ENCODE measurements around the gene GPAT3. TPM values are rescaled to one million over a fixed set of nuclear protein-coding genes. Genes with fewer than 3 reads are reported as not detected.

Gene GPAT3
- total RNA-seq, 3 donors from 2014 or later (not counting 1 experiment from before 2014, with no cell fraction given): 0.54 to 11.3 (median 1.2) TPM

DNA sequence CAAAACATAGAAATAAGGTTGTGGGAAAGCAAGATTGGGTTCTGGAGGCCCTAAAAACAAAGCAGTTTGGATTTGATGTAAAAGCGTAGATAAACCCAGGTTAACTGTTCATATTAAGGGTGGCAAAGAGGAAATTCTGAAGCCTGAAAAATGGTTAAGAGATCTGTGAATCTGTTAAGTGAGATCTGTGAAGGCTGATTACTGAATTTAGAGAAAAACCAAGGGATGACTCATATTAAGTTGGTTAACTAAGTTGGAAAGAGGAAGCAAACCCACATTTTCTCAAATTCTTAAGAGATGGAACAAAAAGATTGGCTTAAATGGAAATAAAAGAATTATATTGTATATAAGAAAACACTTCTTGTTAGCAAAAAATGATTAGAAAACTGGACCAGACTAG is 22.8 kb downstream of the GPAT3 start:
- Histone ChIP-seq H3K9me3 (ENCODE audit: control insufficient read depth, insufficient read depth, low read length) (no peaks in the 10 kb centered on the region), H3K27me3 (ENCODE audit: control insufficient read depth, insufficient read depth, low read length) (no peaks in the 10 kb centered on the region), H3K4me3 (ENCODE audit: low read length) (no peak overlapping the region), H3K27ac (ENCODE audit: low read length) (no peak overlapping the region), H3K36me3 (ENCODE audit: control insufficient read depth, insufficient read depth, low read length) (no peaks in the 10 kb centered on the region), H3K4me1 (ENCODE audit: control insufficient read depth, insufficient read depth, low read length) (no peaks in the 10 kb centered on the region)
- H3K4me3 Mint-ChIP-seq: no peak overlapping the region
- H3K27ac Mint-ChIP-seq: no peak overlapping the region
- intact Hi-C loops (cut with micrococcal nuclease): no loop called here
- DNase-seq (no peak), ATAC-seq (peak in 1 of 3 donors; percentile 60)
- TF ChIP-seq, protein P1, sequence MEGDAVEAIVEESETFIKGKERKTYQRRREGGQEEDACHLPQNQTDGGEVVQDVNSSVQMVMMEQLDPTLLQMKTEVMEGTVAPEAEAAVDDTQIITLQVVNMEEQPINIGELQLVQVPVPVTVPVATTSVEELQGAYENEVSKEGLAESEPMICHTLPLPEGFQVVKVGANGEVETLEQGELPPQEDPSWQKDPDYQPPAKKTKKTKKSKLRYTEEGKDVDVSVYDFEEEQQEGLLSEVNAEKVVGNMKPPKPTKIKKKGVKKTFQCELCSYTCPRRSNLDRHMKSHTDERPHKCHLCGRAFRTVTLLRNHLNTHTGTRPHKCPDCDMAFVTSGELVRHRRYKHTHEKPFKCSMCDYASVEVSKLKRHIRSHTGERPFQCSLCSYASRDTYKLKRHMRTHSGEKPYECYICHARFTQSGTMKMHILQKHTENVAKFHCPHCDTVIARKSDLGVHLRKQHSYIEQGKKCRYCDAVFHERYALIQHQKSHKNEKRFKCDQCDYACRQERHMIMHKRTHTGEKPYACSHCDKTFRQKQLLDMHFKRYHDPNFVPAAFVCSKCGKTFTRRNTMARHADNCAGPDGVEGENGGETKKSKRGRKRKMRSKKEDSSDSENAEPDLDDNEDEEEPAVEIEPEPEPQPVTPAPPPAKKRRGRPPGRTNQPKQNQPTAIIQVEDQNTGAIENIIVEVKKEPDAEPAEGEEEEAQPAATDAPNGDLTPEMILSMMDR (IDR thresholded peaks at IDR 0.05): no peak
- H3K4me1 Mint-ChIP-seq: peaks cover 0 to 6% of the 10 kb centered on the region in 2 donors
- no peaks in the 10 kb centered on the region for H3K9me3 Mint-ChIP-seq
- 0% methylated on average over 1 of the region's 1 CpG for WGBS (ENCODE audit: insufficient coverage)
- peaks cover 0 to 4% of the 10 kb centered on the region in 2 donors for H3K27me3 Mint-ChIP-seq (ENCODE audit: low read depth in 2 of 2)
- no peaks in the 10 kb centered on the region for H3K36me3 Mint-ChIP-seq

DNA sequence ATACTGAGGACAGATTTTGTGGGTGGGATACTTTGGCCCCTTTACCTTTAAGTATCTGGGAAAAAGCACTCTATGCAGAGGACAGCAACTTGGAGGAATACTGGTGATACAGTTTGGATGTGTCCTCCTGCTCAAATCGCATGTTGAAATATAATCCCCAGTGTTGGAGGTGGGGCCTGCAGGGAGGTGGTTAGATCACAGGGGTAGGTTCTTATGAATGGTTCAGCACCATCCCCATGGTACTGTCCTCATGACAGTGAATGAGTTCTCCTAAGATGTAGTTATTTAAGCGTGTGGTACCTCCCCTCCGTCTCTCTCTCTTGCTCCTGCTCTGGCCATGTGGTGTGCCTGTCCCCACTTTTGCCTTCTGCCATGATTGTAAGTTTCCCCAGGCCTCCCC is 24.6 kb downstream of the GPAT3 start:
- no peaks in the 10 kb centered on the region for H3K9me3 Mint-ChIP-seq
- Histone ChIP-seq H3K9me3 (ENCODE audit: control insufficient read depth, insufficient read depth, low read length) (no peaks in the 10 kb centered on the region), H3K36me3 (ENCODE audit: control insufficient read depth, insufficient read depth, low read length) (no peaks in the 10 kb centered on the region), H3K4me3 (ENCODE audit: low read length) (no peak overlapping the region), H3K4me1 (ENCODE audit: control insufficient read depth, insufficient read depth, low read length) (no peaks in the 10 kb centered on the region), H3K27ac (ENCODE audit: low read length) (no peak overlapping the region), H3K27me3 (ENCODE audit: control insufficient read depth, insufficient read depth, low read length) (no peaks in the 10 kb centered on the region)
- peaks cover 0 to 4% of the 10 kb centered on the region in 2 donors for H3K27me3 Mint-ChIP-seq (ENCODE audit: low read depth in 2 of 2)
- WGBS (ENCODE audit: insufficient coverage): 95% methylated on average over 3 of the region's 3 CpGs
- H3K4me3 Mint-ChIP-seq: no peak overlapping the region
- peaks cover 0 to 6% of the 10 kb centered on the region in 2 donors for H3K4me1 Mint-ChIP-seq
- no peaks in the 10 kb centered on the region for H3K36me3 Mint-ChIP-seq
- TF ChIP-seq, protein P1 (IDR thresholded peaks at IDR 0.05): no peak
- ATAC-seq: no peak
- intact Hi-C loops (cut with micrococcal nuclease): no loop called here
- H3K27ac Mint-ChIP-seq: no peak overlapping the region
- no peak for DNase-seq

DNA sequence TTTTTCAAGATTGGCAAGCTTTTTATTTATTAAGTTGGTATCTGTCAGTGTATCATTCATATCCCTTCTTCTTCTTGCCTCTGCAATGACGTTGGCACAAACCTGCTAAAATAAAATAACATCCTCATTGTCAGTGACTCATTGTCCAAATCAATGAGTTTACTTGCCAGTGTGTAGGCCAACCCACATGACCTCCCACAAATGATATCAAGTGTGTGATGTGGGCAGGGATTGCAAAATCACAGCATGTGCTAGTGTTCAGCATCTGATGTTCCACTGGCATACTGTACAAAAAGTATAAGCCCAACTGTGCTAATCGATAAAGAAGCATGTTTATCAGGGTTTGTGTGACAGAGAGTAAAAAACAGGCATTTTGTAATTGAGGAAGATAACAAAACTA is 25.5 kb downstream of the GPAT3 start:
- Histone ChIP-seq H3K4me1 (ENCODE audit: control insufficient read depth, insufficient read depth, low read length) (no peaks in the 10 kb centered on the region), H3K9me3 (ENCODE audit: control insufficient read depth, insufficient read depth, low read length) (no peaks in the 10 kb centered on the region), H3K27ac (ENCODE audit: low read length) (no peak overlapping the region), H3K36me3 (ENCODE audit: control insufficient read depth, insufficient read depth, low read length) (no peaks in the 10 kb centered on the region), H3K4me3 (ENCODE audit: low read length) (no peak overlapping the region), H3K27me3 (ENCODE audit: control insufficient read depth, insufficient read depth, low read length) (no peaks in the 10 kb centered on the region)
- peaks cover 0 to 4% of the 10 kb centered on the region in 2 donors for H3K27me3 Mint-ChIP-seq (ENCODE audit: low read depth in 2 of 2)
- TF ChIP-seq, protein P1 (IDR thresholded peaks at IDR 0.05): no peak
- no peaks in the 10 kb centered on the region for H3K36me3 Mint-ChIP-seq
- H3K4me1 Mint-ChIP-seq: peaks cover 0 to 6% of the 10 kb centered on the region in 2 donors
- DNase-seq (peak in 1 of 2 donors; percentile 12), ATAC-seq (peak in 2 of 3 donors; percentile 29 to 71)
- no peaks in the 10 kb centered on the region for H3K9me3 Mint-ChIP-seq
- no peak overlapping the region for H3K27ac Mint-ChIP-seq
- H3K4me3 Mint-ChIP-seq: no peak overlapping the region
- WGBS (ENCODE audit: insufficient coverage): 80% methylated on average over 2 of the region's 2 CpGs
- intact Hi-C loops (cut with micrococcal nuclease): no loop called here

GRCh38 chr4:83563998-83564397 is 28.1 kb downstream of the GPAT3 start:
- no peaks in the 10 kb centered on the region for H3K4me1 Mint-ChIP-seq
- TF ChIP-seq, protein P1 (IDR thresholded peaks at IDR 0.05): no peak
- ATAC-seq: no peak
- Histone ChIP-seq H3K27me3 (ENCODE audit: control insufficient read depth, insufficient read depth, low read length) (no peaks in the 10 kb centered on the region), H3K4me3 (ENCODE audit: low read length) (no peak overlapping the region), H3K9me3 (ENCODE audit: control insufficient read depth, insufficient read depth, low read length) (no peaks in the 10 kb centered on the region), H3K36me3 (ENCODE audit: control insufficient read depth, insufficient read depth, low read length) (no peaks in the 10 kb centered on the region), H3K4me1 (ENCODE audit: control insufficient read depth, insufficient read depth, low read length) (peaks cover 3% of the 10 kb centered on the region), H3K27ac (ENCODE audit: low read length) (no peak overlapping the region)
- no peaks in the 10 kb centered on the region for H3K36me3 Mint-ChIP-seq
- DNase-seq: no peak
- WGBS (ENCODE audit: insufficient coverage): 40% methylated on average over 1 of the region's 1 CpG
- H3K9me3 Mint-ChIP-seq: no peaks in the 10 kb centered on the region
- H3K27ac Mint-ChIP-seq: no peak overlapping the region
- intact Hi-C loops (cut with micrococcal nuclease): no loop called here
- H3K4me3 Mint-ChIP-seq: no peak overlapping the region
- H3K27me3 Mint-ChIP-seq (ENCODE audit: low read depth in 2 of 2): peaks cover 0 to 4% of the 10 kb centered on the region in 2 donors
